GM12891 (cell line): ENCODE data around the gene ITPR3.
A peak's percentile ranks its signal among the peaks of the same experiment; 100 is the strongest.
"Not testable (repeated sequence)": the region's sequence is repeated elsewhere in the genome, so short reads cannot be mapped to it uniquely, and the experiment has no call there.

Source experiments
- DNase-seq: peaks from one replicate; pipeline ENCODE4 v3.0.0; 2011; ENCODE audit warnings: low spot score; ENCODE audit not compliant: insufficient read length
- FAIRE-seq: peaks from 2 replicates; lab custom pipeline; 2011; peaks lifted over from hg19 to GRCh38; lab: Jason Lieb, UNC
- PAX5 ChIP-seq: IDR thresholded peaks from 2 replicates; pipeline ENCODE4 v1.6.1; 2011; ENCODE audit warnings: low read length, moderate library complexity, mild to moderate bottlenecking; ENCODE audit not compliant: insufficient read depth, severe bottlenecking
- POLR2A ChIP-seq: IDR thresholded peaks from 2 replicates; pipeline ENCODE4 v1.6.1; 2011; ENCODE audit warnings: low read depth, low read length, control low read depth
- POLR2AphosphoS5 ChIP-seq: IDR thresholded peaks from 2 replicates; pipeline ENCODE4 v1.6.1; 2011; ENCODE audit warnings: low read depth, low read length, control low read depth
- POU2F2 ChIP-seq: IDR thresholded peaks from 2 replicates; pipeline ENCODE4 v1.6.1; 2011; ENCODE audit warnings: low read depth, mild to moderate bottlenecking, control low read depth, low read length, moderate library complexity
- SPI1 ChIP-seq: IDR thresholded peaks from 2 replicates; pipeline ENCODE4 v1.6.1; 2011; ENCODE audit warnings: low read depth, low read length, control low read depth
- TAF1 ChIP-seq: IDR thresholded peaks from 2 replicates; pipeline ENCODE4 v1.6.1; 2011; ENCODE audit warnings: low read depth, low read length, control low read depth

ITPR3 gene

GRCh38 chr6:33591424-33592032, 29.6 kb upstream of the ITPR3 start:
- DNase-seq (no peak), FAIRE-seq (peak; percentile 33)
- TF ChIP-seq PAX5 (no peak), POLR2AphosphoS5 (no peak), POLR2A (no peak), TAF1 (no peak), SPI1 (no peak)

DNA sequence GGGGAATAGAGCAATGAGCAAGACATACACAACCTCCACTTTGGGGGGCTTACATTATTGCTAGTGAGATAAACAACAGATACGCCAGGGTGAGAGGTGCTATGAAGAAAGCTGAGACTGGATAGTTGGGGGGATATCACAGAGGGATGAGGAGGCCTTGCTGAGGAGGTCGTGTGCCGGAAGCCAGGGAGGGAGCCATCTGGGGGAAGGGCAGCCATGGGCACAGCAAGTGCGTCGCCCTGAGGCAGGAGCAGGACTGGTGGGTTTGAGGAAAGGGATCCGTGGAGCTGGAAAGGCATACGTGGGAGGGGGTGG, 28.9 kb upstream of the ITPR3 start:
- DNase-seq (no peak), FAIRE-seq (no peak)
- no peak for TF ChIP-seq TAF1
- no peak for TF ChIP-seq SPI1
- no peak for TF ChIP-seq POLR2A
- no peak for TF ChIP-seq PAX5
- TF ChIP-seq POU2F2: no peak
- no peak for TF ChIP-seq POLR2AphosphoS5

DNA sequence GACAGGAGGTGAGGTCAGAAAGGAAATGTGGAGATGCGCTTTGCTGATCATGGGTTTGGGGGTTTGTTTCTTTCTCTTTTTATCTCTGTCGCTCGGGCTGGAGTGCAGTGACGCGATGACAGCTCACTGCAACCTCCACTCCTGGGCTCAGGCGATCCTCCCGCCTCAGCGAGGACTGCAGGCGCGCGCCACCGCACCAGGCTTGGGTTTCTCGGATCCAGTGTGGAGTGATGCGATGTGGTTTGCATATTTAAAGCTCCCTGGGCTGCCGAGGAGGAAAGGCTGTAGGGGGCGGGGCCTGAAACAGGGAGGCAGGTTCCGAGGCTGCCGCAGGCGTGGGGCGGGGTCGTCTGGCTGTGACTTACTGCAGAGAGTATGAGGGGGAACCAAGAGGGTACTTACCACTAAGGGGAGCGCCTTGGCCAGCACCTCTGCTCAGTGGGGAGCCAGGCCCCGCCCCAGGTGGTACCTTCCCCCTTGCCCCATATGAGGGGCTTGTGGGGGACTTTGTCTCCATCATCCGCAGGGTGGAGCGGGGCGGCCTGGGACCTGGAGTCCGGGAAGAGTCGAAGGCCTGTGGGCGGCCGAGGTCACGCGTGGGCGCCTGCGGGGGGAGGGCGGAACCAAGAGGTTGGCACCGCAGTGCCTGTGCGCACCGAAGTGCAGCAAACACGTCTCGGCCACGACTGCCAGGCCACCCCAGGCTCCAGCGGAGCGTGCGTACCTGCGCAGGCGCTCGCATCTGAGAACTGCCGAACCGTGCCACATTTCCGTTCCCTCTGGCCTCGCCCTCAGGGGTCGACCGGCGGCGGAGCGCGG, 28.3 kb upstream of the ITPR3 start:
- FAIRE-seq (peak; percentile 94), DNase-seq (peak; percentile 67)
- no peak for TF ChIP-seq TAF1
- TF ChIP-seq SPI1: no peak
- peak; percentile 74; the same call in 1 of the 2 replicates for TF ChIP-seq POU2F2
- TF ChIP-seq PAX5: peak; percentile 95
- TF ChIP-seq POLR2AphosphoS5: no peak

- TF ChIP-seq POU2F2 (no peak), SPI1 (no peak), PAX5 (no peak), TAF1 (no peak), POLR2A (no peak)
- DNase-seq: no peak
- FAIRE-seq: no peak
These were observed 27.8 kb upstream of the ITPR3 start for GRCh38 chr6:33593414-33593727.

- no peak for FAIRE-seq
- DNase-seq: no peak
- no peak for TF ChIP-seq POLR2A
- TF ChIP-seq TAF1: no peak
- TF ChIP-seq POLR2AphosphoS5: no peak
- no peak for TF ChIP-seq PAX5
These were observed 25.9 kb upstream of the ITPR3 start for GRCh38 chr6:33595001-33595846.

DNA sequence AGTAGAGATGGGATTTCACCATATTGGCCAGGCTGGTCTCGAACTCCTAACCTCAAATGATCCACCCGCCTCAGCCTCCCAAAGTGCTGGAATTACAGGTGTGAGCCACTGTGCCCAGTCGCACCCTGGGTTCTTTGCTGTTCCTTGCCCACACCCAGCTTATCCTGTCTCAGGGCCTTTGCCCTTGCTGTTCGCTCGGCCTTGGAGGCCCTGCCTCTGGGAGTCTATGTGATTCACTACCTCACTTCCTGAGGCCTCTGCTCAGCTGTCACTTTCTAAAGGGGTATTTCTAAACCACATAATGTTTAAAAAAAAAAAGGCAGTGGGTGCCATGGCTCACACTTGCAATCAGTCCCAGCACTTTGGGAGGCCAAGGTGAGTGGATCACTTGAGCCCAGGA, 24.2 kb upstream of the ITPR3 start:
- not testable (repeated sequence) for DNase-seq, FAIRE-seq

GRCh38 chr6:33597551-33598322, 23.4 kb upstream of the ITPR3 start:
- TF ChIP-seq POLR2A: no peak
- no peak for TF ChIP-seq TAF1
- no peak for TF ChIP-seq POU2F2
- no peak for TF ChIP-seq PAX5
- no peak for TF ChIP-seq SPI1
- no peak for TF ChIP-seq POLR2AphosphoS5
- DNase-seq (no peak), FAIRE-seq (no peak)

DNA sequence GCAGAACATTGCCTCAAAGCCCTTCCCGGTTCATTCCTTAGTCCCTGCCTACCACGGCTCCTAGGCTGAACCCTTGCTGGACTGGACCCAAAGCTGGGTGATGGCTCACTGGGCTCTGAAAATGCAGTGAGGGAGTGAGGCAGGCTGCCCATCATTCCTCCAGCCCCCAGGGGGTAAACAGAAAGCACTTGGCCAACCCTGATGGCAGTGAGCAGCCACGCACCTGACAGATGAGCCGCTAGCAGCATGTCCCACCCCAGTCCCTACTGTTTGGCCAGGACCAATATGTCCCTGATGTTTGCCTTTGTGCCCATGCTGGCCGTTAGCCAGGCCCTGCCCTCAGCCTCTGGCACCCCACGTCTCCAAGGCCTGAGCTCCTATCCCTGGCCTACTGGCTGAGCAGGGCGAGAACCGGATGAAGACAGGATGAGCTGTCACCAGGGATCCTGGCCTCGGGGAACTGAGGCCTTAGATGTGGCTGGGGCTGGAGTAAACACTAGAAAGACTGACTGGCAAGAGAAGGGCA, 21.6 kb upstream of the ITPR3 start:
- FAIRE-seq (no peak), DNase-seq (no peak)
- no peak for TF ChIP-seq POLR2AphosphoS5
- no peak for TF ChIP-seq POLR2A

- DNase-seq: no peak
- TF ChIP-seq TAF1 (no peak), POLR2A (no peak), PAX5 (no peak)
- FAIRE-seq: no peak
These were observed 20.4 kb upstream of the ITPR3 start for GRCh38 chr6:33600761-33601160.

DNA sequence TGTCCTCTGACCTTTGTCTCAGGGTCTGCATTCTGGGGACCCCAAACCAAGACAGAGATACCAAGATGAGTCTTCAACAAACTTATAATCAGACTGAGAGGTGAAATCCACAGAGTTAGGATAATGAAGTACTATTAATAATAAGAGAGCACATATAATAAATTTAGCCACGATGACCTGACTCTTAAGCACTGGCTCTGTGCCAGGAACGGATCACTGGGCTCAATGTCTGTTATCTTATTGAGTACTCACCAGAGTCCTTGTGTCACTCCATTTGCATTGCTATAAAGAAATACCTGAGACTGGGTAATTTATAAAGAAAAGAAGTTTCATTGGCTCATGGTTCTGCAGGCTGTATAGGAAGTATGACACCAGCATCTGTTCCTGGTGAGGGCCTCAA, 18.9 kb upstream of the ITPR3 start:
- no peak for TF ChIP-seq POU2F2
- TF ChIP-seq POLR2A: no peak
- FAIRE-seq: no peak
- no peak for DNase-seq
